AG04450 (cell line): ENCODE measurements around the gene PFDN1. TPM values are rescaled to one million over a fixed set of nuclear protein-coding genes. Genes with fewer than 3 reads are reported as not detected.

Experiments used
- CTCF ChIA-PET: fragments of 300-600, 350-600 bp; formaldehyde crosslinking; extraction: SDS; loops from one replicate; lab custom pipeline; 2022; ENCODE audit warnings: antibody characterized with exemption, inconsistent platforms; lab: Charles Lee
- POLR2A ChIA-PET: fragments of 350-600 bp; formaldehyde crosslinking; extraction: SDS; loops from one replicate; lab custom pipeline; 2021; ENCODE audit warnings: antibody characterized with exemption, inconsistent platforms; lab: Yijun Ruan, JAX
- DNase-seq: peaks from one replicate; pipeline ENCODE4 v3.0.0-alpha.2; 2011; ENCODE audit warnings: low read depth, low spot score
- H3K27ac ChIP-seq: one replicate; pipeline ENCODE4 v1.5.1; 2012; ENCODE audit warnings: low read depth, low read length, control low read depth
- H3K27me3 ChIP-seq: one replicate; pipeline ENCODE4 v1.6.0; 2012; ENCODE audit warnings: low read length; ENCODE audit not compliant: control insufficient read depth, insufficient read depth
- H3K4me3 ChIP-seq: 2 replicates; pipeline ENCODE4 v1.5.1; 2011; ENCODE audit warnings: mild to moderate bottlenecking, low read depth, low read length, control low read depth
- H3K9me3 ChIP-seq: 2 replicates; pipeline ENCODE4 v1.5.1; 2012; ENCODE audit warnings: low read length; ENCODE audit not compliant: control insufficient read depth, insufficient read depth
- CTCF ChIP-seq: IDR thresholded peaks from 2 replicates; pipeline ENCODE4 v1.5.1; 2011; ENCODE audit warnings: low read depth, low read length, control low read depth, inconsistent platforms
- polyA plus RNA-seq: library from polyadenylated mRNA; depleted of rRNA; stranded (reverse); fragments of >200 nt; gene quantifications from 2 replicates; pipeline ENCODE4 v1.2.3, GENCODE V29; 2011

Gene PFDN1
- polyA plus RNA-seq, 1 experiment = 112 TPM

- no peak for TF ChIP-seq CTCF
- no peak overlapping the region for H3K27ac ChIP-seq
- H3K4me3 ChIP-seq = no peak overlapping the region
- DNase-seq = no peak
- POLR2A ChIA-PET = no interaction called here
- H3K9me3 ChIP-seq = no peaks in the 10 kb centered on the region
- H3K27me3 ChIP-seq = no peaks in the 10 kb centered on the region
- CTCF ChIA-PET = interaction anchor here (2.0 to 18.1 kb wide), 3 partner anchors 9 to 98 kb away, joined by 4 to 806 read pairs (median 14); no protein-coding TSS in a partner anchor
These were observed 40.0 kb upstream of the PFDN1 start for GRCh38 chr5:140342896-140343295.

GRCh38 chr5:140342287-140342686 is 39.4 kb upstream of the PFDN1 start:
- H3K4me3 ChIP-seq = no peak overlapping the region
- ChIA-PET CTCF (interaction anchor here (2.0 to 18.1 kb wide), 3 partner anchors 9 to 97 kb away, joined by 4 to 806 read pairs (median 14); no protein-coding TSS in a partner anchor), POLR2A (interaction anchor here (1.5 kb wide), 1 partner anchor 40 kb away, joined by 3 read pairs; no protein-coding TSS in a partner anchor)

GRCh38 chr5:140341591-140341990 is 38.7 kb upstream of the PFDN1 start:
- ChIA-PET CTCF (interaction anchor here (1.4 to 18.1 kb wide), 3 partner anchors 10 to 97 kb away, joined by 4 to 806 read pairs (median 9); no protein-coding TSS in a partner anchor), POLR2A (interaction anchor here (1.5 kb wide), 1 partner anchor 39 kb away, joined by 3 read pairs; no protein-coding TSS in a partner anchor)
- no peak for TF ChIP-seq CTCF
- DNase-seq = no peak
- Histone ChIP-seq H3K4me3 (no peak overlapping the region), H3K27me3 (no peaks in the 10 kb centered on the region), H3K9me3 (no peaks in the 10 kb centered on the region), H3K27ac (no peak overlapping the region)

More at GRCh38 chr5:140342287-140342686, 39.4 kb upstream of the PFDN1 start:
- H3K9me3 ChIP-seq = no peaks in the 10 kb centered on the region
- no peaks in the 10 kb centered on the region for H3K27me3 ChIP-seq
- no peak for TF ChIP-seq CTCF
- H3K27ac ChIP-seq = no peak overlapping the region
- no peak for DNase-seq

GRCh38 chr5:140340605-140341121 is 37.8 kb upstream of the PFDN1 start:
- Histone ChIP-seq H3K27ac (no peak overlapping the region), H3K4me3 (no peak overlapping the region), H3K9me3 (no peaks in the 10 kb centered on the region), H3K27me3 (no peaks in the 10 kb centered on the region)
- DNase-seq = no peak
- ChIA-PET POLR2A (interaction anchor here (0.5 to 1.5 kb wide), 2 partner anchors 38 to 45 kb away, joined by 3 read pairs; no protein-coding TSS in a partner anchor), CTCF (interaction anchor here (1.4 to 18.1 kb wide), 3 partner anchors 11 to 96 kb away, joined by 4 to 806 read pairs (median 9); no protein-coding TSS in a partner anchor)
- no peak for TF ChIP-seq CTCF

- ChIA-PET POLR2A (no interaction called here), CTCF (interaction anchor here (18.1 kb wide), 1 partner anchor 95 kb away, joined by 806 read pairs; no protein-coding TSS in a partner anchor)
- Histone ChIP-seq H3K9me3 (no peaks in the 10 kb centered on the region), H3K27me3 (no peaks in the 10 kb centered on the region), H3K27ac (no peak overlapping the region), H3K4me3 (no peak overlapping the region)
- DNase-seq = no peak
- no peak for TF ChIP-seq CTCF
These were observed 36.7 kb upstream of the PFDN1 start for GRCh38 chr5:140339636-140340035.
